ENCODE measurements around the gene ARHGAP18. TPM values are rescaled to one million over a fixed set of nuclear protein-coding genes. Genes with fewer than 3 reads are reported as not detected.

Gene ARHGAP18
- total and polyA plus RNA-seq, 4 donors: 1.6 to 8.0 (median 3.0) TPM

DNA sequence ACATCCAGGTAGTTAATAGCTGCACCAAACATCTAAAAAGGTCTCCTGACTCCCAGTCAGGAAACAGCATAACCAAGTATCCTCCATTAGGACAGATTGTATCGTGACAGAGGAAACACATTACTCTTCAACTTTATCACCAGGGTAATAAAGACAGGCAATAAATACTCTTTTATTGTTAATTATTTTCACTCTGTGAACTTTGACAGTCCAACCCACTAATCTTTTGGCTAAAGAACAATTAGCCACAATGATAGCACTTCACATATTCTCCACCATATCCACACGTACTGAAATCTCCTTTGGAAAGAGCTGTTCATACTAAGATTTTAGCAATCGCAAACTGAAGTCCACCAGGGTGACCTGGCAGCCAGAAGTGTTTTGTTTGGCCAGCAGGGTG lies 46.4 kb downstream of the ARHGAP18 start:
- H3K9me3 ChIP-seq (ENCODE audit: control insufficient read depth in 4 of 4, low read length in 3 of 4): no peaks in the 10 kb centered on the region
- 46% methylated on average over 3 of the region's 3 CpGs for WGBS
- H3K9ac ChIP-seq (ENCODE audit: low read depth in 1 of 2, low read length in 2 of 2): no peak overlapping the region
- H3K27ac ChIP-seq (ENCODE audit: low read depth in 1 of 2, low read length in 2 of 2): no peak overlapping the region
- peaks cover 0 to 11% (median 2%) of the 10 kb centered on the region in 4 donors for H3K4me1 ChIP-seq (ENCODE audit: control insufficient read depth in 4 of 4, insufficient read depth in 4 of 4, low read length in 3 of 4)
- DNase-seq (ENCODE audit: low spot score): no peak
- no peak overlapping the region for H3K4me3 ChIP-seq (ENCODE audit: low read depth in 1 of 3, low read length in 3 of 3)
- no peaks in the 10 kb centered on the region for H3K27me3 ChIP-seq (ENCODE audit: control insufficient read depth in 4 of 4, insufficient read depth in 4 of 4, low read length in 3 of 4)
- no peaks in the 10 kb centered on the region for H3K36me3 ChIP-seq (ENCODE audit: control insufficient read depth in 4 of 4, insufficient read depth in 3 of 4, low read depth in 1 of 4, low read length in 3 of 4)
- TF ChIP-seq GABPA (IDR thresholded peaks at IDR 0.05 in 1 of 2, conservative IDR thresholded peaks at IDR 0.05 in 1 of 2) (no peak), HNF4A (conservative IDR thresholded peaks at IDR 0.05) (no peak), TAF1 (conservative IDR thresholded peaks at IDR 0.05) (no peak), HNF4G (IDR thresholded peaks at IDR 0.05) (no peak), FOXA2 (IDR thresholded peaks at IDR 0.05) (no peak), YY1 (IDR thresholded peaks at IDR 0.05) (no peak), FOXA1 (IDR thresholded peaks at IDR 0.05) (no peak), NR2F2 (IDR thresholded peaks at IDR 0.05) (no peak), RXRA (IDR thresholded peaks at IDR 0.05) (no peak), RAD21 (IDR thresholded peaks at IDR 0.05) (no peak), JUND (IDR thresholded peaks at IDR 0.05) (no peak), SP1 (IDR thresholded peaks at IDR 0.05) (no peak)
- TF ChIP-seq, protein P1, sequence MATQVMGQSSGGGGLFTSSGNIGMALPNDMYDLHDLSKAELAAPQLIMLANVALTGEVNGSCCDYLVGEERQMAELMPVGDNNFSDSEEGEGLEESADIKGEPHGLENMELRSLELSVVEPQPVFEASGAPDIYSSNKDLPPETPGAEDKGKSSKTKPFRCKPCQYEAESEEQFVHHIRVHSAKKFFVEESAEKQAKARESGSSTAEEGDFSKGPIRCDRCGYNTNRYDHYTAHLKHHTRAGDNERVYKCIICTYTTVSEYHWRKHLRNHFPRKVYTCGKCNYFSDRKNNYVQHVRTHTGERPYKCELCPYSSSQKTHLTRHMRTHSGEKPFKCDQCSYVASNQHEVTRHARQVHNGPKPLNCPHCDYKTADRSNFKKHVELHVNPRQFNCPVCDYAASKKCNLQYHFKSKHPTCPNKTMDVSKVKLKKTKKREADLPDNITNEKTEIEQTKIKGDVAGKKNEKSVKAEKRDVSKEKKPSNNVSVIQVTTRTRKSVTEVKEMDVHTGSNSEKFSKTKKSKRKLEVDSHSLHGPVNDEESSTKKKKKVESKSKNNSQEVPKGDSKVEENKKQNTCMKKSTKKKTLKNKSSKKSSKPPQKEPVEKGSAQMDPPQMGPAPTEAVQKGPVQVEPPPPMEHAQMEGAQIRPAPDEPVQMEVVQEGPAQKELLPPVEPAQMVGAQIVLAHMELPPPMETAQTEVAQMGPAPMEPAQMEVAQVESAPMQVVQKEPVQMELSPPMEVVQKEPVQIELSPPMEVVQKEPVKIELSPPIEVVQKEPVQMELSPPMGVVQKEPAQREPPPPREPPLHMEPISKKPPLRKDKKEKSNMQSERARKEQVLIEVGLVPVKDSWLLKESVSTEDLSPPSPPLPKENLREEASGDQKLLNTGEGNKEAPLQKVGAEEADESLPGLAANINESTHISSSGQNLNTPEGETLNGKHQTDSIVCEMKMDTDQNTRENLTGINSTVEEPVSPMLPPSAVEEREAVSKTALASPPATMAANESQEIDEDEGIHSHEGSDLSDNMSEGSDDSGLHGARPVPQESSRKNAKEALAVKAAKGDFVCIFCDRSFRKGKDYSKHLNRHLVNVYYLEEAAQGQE (IDR thresholded peaks at IDR 0.05): no peak
- TF ChIP-seq, protein P2, sequence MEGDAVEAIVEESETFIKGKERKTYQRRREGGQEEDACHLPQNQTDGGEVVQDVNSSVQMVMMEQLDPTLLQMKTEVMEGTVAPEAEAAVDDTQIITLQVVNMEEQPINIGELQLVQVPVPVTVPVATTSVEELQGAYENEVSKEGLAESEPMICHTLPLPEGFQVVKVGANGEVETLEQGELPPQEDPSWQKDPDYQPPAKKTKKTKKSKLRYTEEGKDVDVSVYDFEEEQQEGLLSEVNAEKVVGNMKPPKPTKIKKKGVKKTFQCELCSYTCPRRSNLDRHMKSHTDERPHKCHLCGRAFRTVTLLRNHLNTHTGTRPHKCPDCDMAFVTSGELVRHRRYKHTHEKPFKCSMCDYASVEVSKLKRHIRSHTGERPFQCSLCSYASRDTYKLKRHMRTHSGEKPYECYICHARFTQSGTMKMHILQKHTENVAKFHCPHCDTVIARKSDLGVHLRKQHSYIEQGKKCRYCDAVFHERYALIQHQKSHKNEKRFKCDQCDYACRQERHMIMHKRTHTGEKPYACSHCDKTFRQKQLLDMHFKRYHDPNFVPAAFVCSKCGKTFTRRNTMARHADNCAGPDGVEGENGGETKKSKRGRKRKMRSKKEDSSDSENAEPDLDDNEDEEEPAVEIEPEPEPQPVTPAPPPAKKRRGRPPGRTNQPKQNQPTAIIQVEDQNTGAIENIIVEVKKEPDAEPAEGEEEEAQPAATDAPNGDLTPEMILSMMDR (IDR thresholded peaks at IDR 0.05; ENCODE audit: low read depth, low read length, missing input control): no peak
- TF ChIP-seq, protein P3, sequence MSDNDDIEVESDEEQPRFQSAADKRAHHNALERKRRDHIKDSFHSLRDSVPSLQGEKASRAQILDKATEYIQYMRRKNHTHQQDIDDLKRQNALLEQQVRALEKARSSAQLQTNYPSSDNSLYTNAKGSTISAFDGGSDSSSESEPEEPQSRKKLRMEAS (IDR thresholded peaks at IDR 0.05): no peak
- TF ChIP-seq, protein P4, sequence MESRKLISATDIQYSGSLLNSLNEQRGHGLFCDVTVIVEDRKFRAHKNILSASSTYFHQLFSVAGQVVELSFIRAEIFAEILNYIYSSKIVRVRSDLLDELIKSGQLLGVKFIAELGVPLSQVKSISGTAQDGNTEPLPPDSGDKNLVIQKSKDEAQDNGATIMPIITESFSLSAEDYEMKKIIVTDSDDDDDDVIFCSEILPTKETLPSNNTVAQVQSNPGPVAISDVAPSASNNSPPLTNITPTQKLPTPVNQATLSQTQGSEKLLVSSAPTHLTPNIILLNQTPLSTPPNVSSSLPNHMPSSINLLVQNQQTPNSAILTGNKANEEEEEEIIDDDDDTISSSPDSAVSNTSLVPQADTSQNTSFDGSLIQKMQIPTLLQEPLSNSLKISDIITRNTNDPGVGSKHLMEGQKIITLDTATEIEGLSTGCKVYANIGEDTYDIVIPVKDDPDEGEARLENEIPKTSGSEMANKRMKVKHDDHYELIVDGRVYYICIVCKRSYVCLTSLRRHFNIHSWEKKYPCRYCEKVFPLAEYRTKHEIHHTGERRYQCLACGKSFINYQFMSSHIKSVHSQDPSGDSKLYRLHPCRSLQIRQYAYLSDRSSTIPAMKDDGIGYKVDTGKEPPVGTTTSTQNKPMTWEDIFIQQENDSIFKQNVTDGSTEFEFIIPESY (IDR thresholded peaks at IDR 0.05): no peak
- TF ChIP-seq, protein P5, sequence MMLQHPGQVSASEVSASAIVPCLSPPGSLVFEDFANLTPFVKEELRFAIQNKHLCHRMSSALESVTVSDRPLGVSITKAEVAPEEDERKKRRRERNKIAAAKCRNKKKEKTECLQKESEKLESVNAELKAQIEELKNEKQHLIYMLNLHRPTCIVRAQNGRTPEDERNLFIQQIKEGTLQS (IDR thresholded peaks at IDR 0.05): no peak

Data from liver (tissue), 9 donors.